HepG2 (cell line): Measurements from ENCODE around the gene RESP18. TPM values are rescaled to one million over a fixed set of nuclear protein-coding genes. Genes with fewer than 3 reads are reported as not detected.

Source experiments
- ARNT2 ChIP-seq: sonication (generic); formaldehyde crosslinking; IDR thresholded peaks from 2 replicates; pipeline ENCODE4 v1.8.0; 2022; ENCODE audit warnings: mild to moderate bottlenecking, low read depth, missing genetic modification reagents, moderate library complexity
- FOXJ3 ChIP-seq: sonication (generic); formaldehyde crosslinking; IDR thresholded peaks from 2 replicates; pipeline ENCODE4 v1.4.0; 2020; ENCODE audit warnings: missing genetic modification reagents, mild to moderate bottlenecking, borderline replicate concordance
- NFIB ChIP-seq: sonication (generic); formaldehyde crosslinking; IDR thresholded peaks from 2 replicates; pipeline ENCODE4 v1.9.0; 2021; ENCODE audit warnings: missing genetic modification reagents, mild to moderate bottlenecking, borderline replicate concordance
- RBAK ChIP-seq: sonication (generic); formaldehyde crosslinking; IDR thresholded peaks from 2 replicates; pipeline ENCODE4 v1.5.1; 2020; ENCODE audit warnings: mild to moderate bottlenecking, missing genetic modification reagents
- SAFB2 ChIP-seq: sonication (generic); formaldehyde crosslinking; IDR thresholded peaks from 2 replicates; pipeline ENCODE4 v1.5.1; 2020; ENCODE audit warnings: missing genetic modification reagents, low read depth, mild to moderate bottlenecking, borderline replicate concordance
- SMAD9 ChIP-seq: sonication (generic); formaldehyde crosslinking; IDR thresholded peaks from 2 replicates; pipeline ENCODE4 v1.5.1; 2020; ENCODE audit warnings: mild to moderate bottlenecking, missing genetic modification reagents
- TAF1 ChIP-seq: sonication (generic); formaldehyde crosslinking; IDR thresholded peaks from 2 replicates; pipeline ENCODE4 v1.4.0; 2020; ENCODE audit warnings: missing genetic modification reagents
- ZNF430 ChIP-seq: sonication (generic); formaldehyde crosslinking; IDR thresholded peaks from 2 replicates; pipeline ENCODE4 v1.9.0; 2021; ENCODE audit warnings: mild to moderate bottlenecking, missing genetic modification reagents
- ZNF562 ChIP-seq: sonication (generic); formaldehyde crosslinking; IDR thresholded peaks from 2 replicates; pipeline ENCODE4 v1.8.0; 2022; ENCODE audit warnings: missing genetic modification reagents, borderline replicate concordance
- ZSCAN12 ChIP-seq: sonication (generic); formaldehyde crosslinking; IDR thresholded peaks from 2 replicates; pipeline ENCODE4 v1.9.0; 2021; ENCODE audit warnings: mild to moderate bottlenecking, missing genetic modification reagents
- ZSCAN20 ChIP-seq: sonication (generic); formaldehyde crosslinking; IDR thresholded peaks from 2 replicates; pipeline ENCODE4 v1.4.0; 2020; ENCODE audit warnings: missing genetic modification reagents, mild to moderate bottlenecking, borderline replicate concordance
- polyA plus RNA-seq, 8 experiments: library from polyadenylated mRNA; depleted of rRNA in 3 of 8; stranded (reverse) in 7 of 8; unstranded in 1 of 8; fragments of >200 nt; fragmentation: Illumina TruSeq in 4 of 8; extraction: Trizol in 4 of 8; gene quantifications; 2 replicates each; pipeline versions ENCODE4 v1.2.1 to v1.2.3, GENCODE V29; 2011 to 2016; ENCODE audit warnings: low read depth in 4 of 8, missing spikeins in 1 of 8, mixed read lengths in 1 of 8; ENCODE audit not compliant: insufficient read depth in 1 of 8
- total RNA-seq, 5 experiments: library from RNA; depleted of rRNA; stranded (reverse); fragments of >200 nt; fragmentation: Illumina TruSeq; extraction: Trizol; gene quantifications; 2 replicates each; pipeline ENCODE4 v1.2.3, GENCODE V29; 2016; ENCODE audit warnings: low read depth in 1 of 5
- TF ChIP-seq, protein P1 (sequence below): IDR thresholded peaks from 2 replicates; pipeline ENCODE4 v1.6.1; 2016
- TF ChIP-seq, protein P2 (sequence below): IDR thresholded peaks from 2 replicates; pipeline ENCODE4 v1.6.1; 2012; ENCODE audit warnings: low read depth, low read length, improper control_type of control experiment
- TF ChIP-seq, protein P3 (sequence below): conservative IDR thresholded peaks from 2 replicates; pipeline ENCODE4 v1.6.1; 2018; ENCODE audit warnings: missing genetic modification reagents
- TF ChIP-seq, protein P4 (sequence below): sonication (generic); formaldehyde crosslinking; IDR thresholded peaks from 2 replicates; pipeline ENCODE4 v1.5.0; 2020; ENCODE audit warnings: mild to moderate bottlenecking, missing genetic modification reagents
- TF ChIP-seq, protein P5 (sequence below): fragments of 450-650 bp; IDR thresholded peaks from 2 replicates; pipeline ENCODE4 v1.6.1; 2016

RESP18 gene
- total and polyA plus RNA-seq, 2 of the 13 experiments (the other 11 are each of a cell fraction or from before 2014, with no cell fraction given), result not detected

- TF ChIP-seq ZSCAN12 (peak; percentile 92; the same call in 1 of the 2 replicates), ZSCAN20 (CRISPR knock-in tag) (0 out of 2 replicates have a peak, but pooled peaks have one; percentile 46), NFIB (CRISPR knock-in tag) (no peak), SMAD9 (CRISPR knock-in tag) (no peak), TAF1 (CRISPR knock-in tag) (peak; percentile 40; the same call in 1 of the 2 replicates), ZNF562 (no peak), ARNT2 (CRISPR knock-in tag) (peak; percentile 85; the same call in 1 of the 2 replicates), SAFB2 (peak; percentile 93), ZNF430 (0 out of 2 replicates have a peak, but pooled peaks have one; percentile 29), FOXJ3 (CRISPR knock-in tag) (peak; percentile 42; the same call in 1 of the 2 replicates), RBAK (CRISPR knock-in tag) (0 out of 2 replicates have a peak, but pooled peaks have one; percentile 20)
- TF ChIP-seq, protein P1, sequence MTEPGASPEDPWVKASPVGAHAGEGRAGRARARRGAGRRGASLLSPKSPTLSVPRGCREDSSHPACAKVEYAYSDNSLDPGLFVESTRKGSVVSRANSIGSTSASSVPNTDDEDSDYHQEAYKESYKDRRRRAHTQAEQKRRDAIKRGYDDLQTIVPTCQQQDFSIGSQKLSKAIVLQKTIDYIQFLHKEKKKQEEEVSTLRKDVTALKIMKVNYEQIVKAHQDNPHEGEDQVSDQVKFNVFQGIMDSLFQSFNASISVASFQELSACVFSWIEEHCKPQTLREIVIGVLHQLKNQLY, result peak; percentile 75
- TF ChIP-seq, protein P2, sequence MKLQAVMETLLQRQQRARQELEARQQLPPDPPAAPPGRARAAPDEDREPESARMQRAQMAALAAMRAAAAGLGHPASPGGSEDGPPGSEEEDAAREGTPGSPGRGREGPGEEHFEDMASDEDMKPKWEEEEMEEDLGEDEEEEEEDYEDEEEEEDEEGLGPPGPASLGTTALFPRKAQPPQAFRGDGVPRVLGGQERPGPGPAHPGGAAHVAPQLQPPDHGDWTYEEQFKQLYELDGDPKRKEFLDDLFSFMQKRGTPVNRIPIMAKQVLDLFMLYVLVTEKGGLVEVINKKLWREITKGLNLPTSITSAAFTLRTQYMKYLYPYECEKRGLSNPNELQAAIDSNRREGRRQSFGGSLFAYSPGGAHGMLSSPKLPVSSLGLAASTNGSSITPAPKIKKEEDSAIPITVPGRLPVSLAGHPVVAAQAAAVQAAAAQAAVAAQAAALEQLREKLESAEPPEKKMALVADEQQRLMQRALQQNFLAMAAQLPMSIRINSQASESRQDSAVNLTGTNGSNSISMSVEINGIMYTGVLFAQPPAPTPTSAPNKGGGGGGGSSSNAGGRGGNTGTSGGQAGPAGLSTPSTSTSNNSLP, result no peak
- TF ChIP-seq, protein P3, sequence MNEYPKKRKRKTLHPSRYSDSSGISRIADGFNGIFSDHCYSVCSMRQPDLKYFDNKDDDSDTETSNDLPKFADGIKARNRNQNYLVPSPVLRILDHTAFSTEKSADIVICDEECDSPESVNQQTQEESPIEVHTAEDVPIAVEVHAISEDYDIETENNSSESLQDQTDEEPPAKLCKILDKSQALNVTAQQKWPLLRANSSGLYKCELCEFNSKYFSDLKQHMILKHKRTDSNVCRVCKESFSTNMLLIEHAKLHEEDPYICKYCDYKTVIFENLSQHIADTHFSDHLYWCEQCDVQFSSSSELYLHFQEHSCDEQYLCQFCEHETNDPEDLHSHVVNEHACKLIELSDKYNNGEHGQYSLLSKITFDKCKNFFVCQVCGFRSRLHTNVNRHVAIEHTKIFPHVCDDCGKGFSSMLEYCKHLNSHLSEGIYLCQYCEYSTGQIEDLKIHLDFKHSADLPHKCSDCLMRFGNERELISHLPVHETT (CRISPR knock-in tag), result peak; percentile 56
- TF ChIP-seq, protein P4, sequence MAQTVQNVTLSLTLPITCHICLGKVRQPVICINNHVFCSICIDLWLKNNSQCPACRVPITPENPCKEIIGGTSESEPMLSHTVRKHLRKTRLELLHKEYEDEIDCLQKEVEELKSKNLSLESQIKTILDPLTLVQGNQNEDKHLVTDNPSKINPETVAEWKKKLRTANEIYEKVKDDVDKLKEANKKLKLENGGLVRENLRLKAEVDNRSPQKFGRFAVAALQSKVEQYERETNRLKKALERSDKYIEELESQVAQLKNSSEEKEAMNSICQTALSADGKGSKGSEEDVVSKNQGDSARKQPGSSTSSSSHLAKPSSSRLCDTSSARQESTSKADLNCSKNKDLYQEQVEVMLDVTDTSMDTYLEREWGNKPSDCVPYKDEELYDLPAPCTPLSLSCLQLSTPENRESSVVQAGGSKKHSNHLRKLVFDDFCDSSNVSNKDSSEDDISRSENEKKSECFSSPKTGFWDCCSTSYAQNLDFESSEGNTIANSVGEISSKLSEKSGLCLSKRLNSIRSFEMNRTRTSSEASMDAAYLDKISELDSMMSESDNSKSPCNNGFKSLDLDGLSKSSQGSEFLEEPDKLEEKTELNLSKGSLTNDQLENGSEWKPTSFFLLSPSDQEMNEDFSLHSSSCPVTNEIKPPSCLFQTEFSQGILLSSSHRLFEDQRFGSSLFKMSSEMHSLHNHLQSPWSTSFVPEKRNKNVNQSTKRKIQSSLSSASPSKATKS, result no peak
- TF ChIP-seq, protein P5, sequence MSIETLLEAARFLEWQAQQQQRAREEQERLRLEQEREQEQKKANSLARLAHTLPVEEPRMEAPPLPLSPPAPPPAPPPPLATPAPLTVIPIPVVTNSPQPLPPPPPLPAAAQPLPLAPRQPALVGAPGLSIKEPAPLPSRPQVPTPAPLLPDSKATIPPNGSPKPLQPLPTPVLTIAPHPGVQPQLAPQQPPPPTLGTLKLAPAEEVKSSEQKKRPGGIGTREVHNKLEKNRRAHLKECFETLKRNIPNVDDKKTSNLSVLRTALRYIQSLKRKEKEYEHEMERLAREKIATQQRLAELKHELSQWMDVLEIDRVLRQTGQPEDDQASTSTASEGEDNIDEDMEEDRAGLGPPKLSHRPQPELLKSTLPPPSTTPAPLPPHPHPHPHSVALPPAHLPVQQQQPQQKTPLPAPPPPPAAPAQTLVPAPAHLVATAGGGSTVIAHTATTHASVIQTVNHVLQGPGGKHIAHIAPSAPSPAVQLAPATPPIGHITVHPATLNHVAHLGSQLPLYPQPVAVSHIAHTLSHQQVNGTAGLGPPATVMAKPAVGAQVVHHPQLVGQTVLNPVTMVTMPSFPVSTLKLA, result no peak
These were observed 37.9 kb downstream of the RESP18 start (continued) for GRCh38 chr2:219294356-219295351.
